H7 (cell line): Measurements from ENCODE around the gene H2AZ2. TPM values are rescaled to one million over a fixed set of nuclear protein-coding genes. Genes with fewer than 3 reads are reported as not detected.
"Not testable (repeated sequence)": the region's sequence is repeated elsewhere in the genome, so short reads cannot be mapped to it uniquely, and the experiment has no call there.

Experiments used
- DNase-seq: peaks from one replicate; pipeline ENCODE4 v3.0.0; 2012
- H3K27me3 ChIP-seq: 2 replicates; pipeline ENCODE4 v1.6.0; 2011; ENCODE audit warnings: mild to moderate bottlenecking, low read length; ENCODE audit not compliant: control insufficient read depth, insufficient read depth
- H3K36me3 ChIP-seq: replicated peaks from 2 replicates; pipeline ENCODE4 v1.5.1; 2011; ENCODE audit warnings: low read length; ENCODE audit not compliant: control insufficient read depth, insufficient read depth
- H3K4me3 ChIP-seq: 2 replicates; pipeline ENCODE4 v1.5.1; 2011; ENCODE audit warnings: low read depth, mild to moderate bottlenecking, control low read depth, low read length, moderate library complexity; ENCODE audit not compliant: insufficient read depth
- total RNA-seq: library from RNA; depleted of rRNA; stranded (reverse); fragments of >200 nt; shearing (Covaris generic); gene quantifications from 2 replicates; pipeline ENCODE4 v1.2.3, GENCODE V29; 2014; rRNA removed

H2AZ2 gene
- total RNA-seq, 1 experiment from 2014 or later = 184 TPM

DNA sequence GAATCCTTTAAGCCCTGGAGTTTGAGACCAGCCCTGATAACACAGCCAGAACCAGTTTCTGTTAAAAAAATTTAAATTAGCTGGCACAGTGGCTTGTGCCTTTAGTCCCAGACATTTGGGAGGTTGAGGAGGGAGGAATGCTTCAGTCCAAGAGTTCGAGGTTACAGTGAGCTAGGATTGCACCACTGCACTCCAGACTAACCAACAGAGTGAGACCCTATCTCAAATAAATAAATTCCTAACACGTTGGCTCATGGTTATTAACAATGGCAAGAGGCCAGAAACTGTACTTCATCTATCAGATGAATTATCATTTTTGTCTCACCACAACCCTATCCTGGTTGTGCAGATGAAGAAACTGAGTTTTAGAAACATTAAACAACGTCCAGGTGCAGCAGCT lies 53.6 kb downstream of the H2AZ2 start:
- Histone ChIP-seq H3K36me3 (peaks cover 12% of the 10 kb centered on the region), H3K27me3 (no peaks in the 10 kb centered on the region), H3K4me3 (no peak overlapping the region)
- no peak for DNase-seq

DNA sequence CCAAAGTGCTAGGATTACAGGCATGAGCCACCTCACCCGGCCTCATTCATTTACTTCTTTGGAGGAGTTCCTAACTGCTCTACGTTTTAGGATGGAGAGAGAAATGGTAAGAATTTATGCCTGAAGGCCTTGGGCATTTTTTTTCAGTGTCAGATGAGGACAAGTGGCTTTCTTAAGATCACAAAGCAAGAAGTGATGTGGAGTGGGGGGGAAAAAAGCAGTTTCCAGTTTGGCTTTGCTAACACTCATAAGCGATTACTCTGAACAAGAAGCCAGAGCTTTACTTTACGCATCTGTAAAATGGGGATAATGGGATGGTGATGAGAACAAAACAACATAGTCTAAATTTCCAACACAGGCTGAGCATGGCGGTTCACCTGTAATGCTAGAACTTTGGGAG lies 54.0 kb downstream of the H2AZ2 start:
- Histone ChIP-seq H3K4me3 (no peak overlapping the region), H3K36me3 (peaks cover 11% of the 10 kb centered on the region), H3K27me3 (no peaks in the 10 kb centered on the region)
- DNase-seq = no peak

DNA sequence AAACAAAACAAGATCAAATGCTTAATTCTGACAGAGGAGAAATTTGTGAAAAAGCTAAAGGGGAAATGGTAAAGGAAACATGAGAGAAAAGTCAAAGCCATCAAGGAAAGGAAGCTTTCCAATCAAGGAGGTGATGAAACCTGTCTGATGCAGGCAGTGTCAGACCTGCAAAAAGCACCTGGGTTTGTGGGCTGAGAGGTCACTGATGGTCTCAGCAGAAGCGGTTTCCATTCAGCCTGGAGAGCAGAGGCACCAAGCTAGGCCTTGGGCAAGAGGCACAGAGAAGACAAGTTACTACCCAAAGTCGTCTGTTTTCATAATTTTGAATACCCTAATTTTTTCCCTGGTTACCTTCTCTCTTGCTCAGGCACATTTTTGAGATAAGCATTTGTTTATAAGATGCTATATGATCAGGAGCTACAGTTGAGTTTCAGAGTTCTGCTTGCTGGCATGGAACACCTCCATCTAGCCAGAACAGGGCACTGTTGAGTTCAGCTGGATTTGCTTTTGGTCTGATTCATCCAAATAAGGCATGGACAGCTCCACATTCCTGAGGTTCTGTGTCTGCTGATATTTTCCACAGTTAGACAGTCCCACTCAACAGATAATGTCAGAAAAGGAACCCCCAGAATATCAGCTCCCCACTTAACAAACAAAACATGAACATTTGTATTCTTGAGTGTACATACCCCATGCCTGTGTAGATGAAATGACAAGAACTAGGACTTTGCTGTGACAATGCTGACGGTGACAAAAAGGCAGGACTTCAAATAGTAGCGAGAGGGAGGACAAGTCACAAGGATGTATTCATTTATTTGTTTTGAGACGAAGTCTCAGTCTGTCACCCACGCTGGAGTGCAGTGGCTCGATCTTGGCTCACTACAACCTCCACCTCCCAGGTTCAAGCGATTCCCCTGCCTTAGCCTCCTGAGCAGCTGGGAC lies 56.3 kb downstream of the H2AZ2 start:
- no peaks in the 10 kb centered on the region for H3K36me3 ChIP-seq
- H3K4me3 ChIP-seq = no peak overlapping the region
- no peak for DNase-seq
- H3K27me3 ChIP-seq = no peaks in the 10 kb centered on the region

DNA sequence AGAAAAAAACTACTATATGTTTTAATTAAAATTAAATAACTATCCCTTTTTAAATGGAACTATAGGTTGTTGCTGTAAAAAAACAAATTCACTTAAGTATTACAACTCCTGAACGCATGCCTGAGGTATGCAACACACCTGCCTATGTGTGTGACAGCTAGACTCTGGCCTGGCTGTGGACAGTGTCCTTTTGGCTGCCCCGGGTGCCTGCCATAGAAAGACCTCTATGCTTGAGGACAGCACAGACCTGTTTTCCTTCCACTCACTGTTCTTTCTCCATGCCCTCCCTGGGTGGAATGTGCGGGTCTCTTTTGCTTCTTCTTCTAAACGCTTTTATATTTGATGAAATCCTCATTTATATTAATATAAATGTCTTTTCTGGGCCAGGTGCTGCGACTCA lies 57.9 kb downstream of the H2AZ2 start:
- no peak for DNase-seq
- no peaks in the 10 kb centered on the region for H3K27me3 ChIP-seq
- H3K36me3 ChIP-seq = no peaks in the 10 kb centered on the region
- H3K4me3 ChIP-seq = no peak overlapping the region

DNA sequence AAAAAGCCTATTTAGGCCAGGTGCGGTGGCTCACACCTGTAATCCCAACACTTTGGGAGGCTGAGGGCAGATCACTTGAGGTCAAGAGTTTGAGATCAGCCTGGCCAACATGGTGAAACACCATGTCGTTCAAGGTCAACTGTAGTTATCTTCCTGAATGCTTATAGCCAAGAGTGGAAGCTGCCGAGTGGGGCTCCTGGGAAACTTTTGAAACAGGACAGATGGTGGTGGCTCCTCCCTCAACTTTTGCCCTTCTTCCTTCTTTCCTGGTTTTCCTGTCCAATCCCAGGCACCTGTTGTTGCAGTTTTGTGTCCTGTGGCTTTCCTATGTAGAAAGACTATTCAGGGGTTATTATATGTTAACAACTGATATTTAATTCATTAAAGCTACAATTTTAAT lies 60.1 kb downstream of the H2AZ2 start:
- no peak overlapping the region for H3K4me3 ChIP-seq
- no peaks in the 10 kb centered on the region for H3K27me3 ChIP-seq
- DNase-seq = no peak
- H3K36me3 ChIP-seq = no peaks in the 10 kb centered on the region

DNA sequence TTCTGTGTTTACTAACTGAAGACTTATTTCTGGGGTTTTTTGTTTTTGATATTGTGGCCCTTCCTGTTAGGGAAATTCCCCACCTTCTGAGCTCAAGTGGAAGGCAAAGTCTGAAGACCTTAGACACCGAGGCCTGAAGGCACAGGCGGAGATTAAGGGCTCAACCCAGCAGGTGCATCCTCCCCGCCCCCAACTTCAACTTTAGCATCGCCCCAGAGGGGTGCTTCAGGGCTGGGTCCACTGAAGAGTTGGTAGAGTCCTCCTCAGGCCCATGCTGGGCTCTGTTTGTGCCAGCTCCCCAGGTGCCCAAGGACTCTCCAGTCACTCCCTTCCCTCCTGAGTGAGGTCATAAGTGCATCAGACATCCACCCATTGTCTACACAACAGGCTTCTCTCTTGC lies 60.8 kb downstream of the H2AZ2 start:
- DNase-seq = peak; percentile 52
- Histone ChIP-seq H3K36me3 (no peaks in the 10 kb centered on the region), H3K27me3 (no peaks in the 10 kb centered on the region), H3K4me3 (no peak overlapping the region)

DNA sequence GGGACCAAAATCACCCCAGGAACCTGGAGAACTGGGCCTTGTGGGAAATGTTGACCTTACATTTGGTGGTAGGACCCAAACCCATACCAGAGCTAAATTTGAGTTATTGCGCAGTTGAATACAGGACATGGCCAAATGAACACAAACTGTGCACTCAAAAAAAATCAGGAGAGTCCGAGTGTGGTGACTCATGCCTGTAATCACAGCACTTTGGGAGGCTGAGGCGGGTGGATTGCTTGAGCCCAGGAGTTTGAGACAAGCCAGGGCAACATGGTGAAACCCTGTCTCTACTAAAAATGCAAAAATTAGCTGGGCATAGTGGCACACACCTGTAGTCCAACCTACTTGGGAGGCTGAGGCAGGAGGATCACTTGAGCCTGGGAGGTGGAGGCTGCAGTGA lies 62.7 kb downstream of the H2AZ2 start:
- not testable (repeated sequence) for H3K27me3 ChIP-seq, H3K4me3 ChIP-seq, DNase-seq, H3K36me3 ChIP-seq

DNA sequence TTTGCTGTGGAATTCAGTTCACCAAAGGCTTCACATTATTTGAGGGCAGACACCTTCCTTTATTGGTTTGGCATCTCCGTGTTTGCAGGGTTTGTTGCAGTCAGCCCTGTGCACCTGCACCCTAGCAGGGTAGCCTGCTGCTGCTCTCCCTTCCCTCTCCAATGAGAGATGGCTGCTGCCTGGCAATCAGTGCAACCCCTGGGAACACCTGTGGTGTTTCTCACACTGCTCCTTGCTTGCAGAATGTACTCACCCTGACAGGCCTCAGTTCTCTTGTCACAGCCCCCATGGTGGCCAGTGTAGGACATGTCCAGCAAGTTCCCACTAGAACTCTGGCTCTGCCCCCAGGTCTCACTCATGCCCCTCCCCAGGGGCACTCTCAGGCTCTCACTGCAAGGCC lies 63.5 kb downstream of the H2AZ2 start:
- H3K4me3 ChIP-seq = no peak overlapping the region
- no peaks in the 10 kb centered on the region for H3K27me3 ChIP-seq
- H3K36me3 ChIP-seq = no peaks in the 10 kb centered on the region
- DNase-seq = no peak

DNA sequence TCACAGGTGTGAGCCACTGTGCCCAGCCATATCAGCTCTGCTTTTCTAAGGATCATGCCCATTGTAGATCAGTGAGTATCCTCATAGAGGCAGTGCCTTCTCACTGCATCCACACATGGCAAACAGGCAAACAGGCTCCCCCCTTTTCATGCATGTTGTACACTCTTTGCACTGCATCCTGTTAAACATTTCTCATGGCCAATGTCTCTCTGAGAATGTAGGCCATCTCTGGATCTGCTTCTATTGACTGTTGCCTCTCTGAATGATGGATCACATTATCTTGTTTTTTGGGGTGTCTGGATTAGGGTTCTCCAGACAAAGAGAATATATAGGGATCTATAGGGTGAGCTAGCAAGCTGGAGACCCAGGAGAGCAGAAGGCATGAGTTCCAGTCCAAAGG lies 64.5 kb downstream of the H2AZ2 start:
- Histone ChIP-seq H3K4me3 (no peak overlapping the region), H3K36me3 (no peaks in the 10 kb centered on the region), H3K27me3 (no peaks in the 10 kb centered on the region)
- no peak for DNase-seq

DNA sequence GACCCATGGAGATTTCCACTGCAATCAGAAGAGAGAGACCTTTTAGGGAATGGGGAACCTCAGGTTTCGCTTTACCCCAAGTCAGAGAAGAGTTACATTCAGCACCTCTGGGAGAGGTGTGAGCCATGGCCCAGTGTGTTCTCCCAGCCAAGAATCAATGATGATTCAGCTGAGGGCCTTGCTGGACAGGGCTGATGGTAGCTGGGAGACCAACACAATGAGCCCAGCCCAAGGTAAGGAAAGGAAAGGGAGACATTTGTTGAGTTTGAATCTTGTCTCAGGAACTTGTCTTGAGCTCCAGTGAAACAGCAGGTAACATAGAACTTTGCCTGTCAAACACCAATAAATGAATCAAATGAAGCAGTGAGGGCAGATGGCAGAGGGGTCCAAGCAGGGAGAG lies 65.4 kb downstream of the H2AZ2 start:
- Histone ChIP-seq H3K4me3 (no peak overlapping the region), H3K27me3 (no peaks in the 10 kb centered on the region), H3K36me3 (no peaks in the 10 kb centered on the region)
- DNase-seq = no peak

Other genes with a start within 250 kb of the H2AZ2 start
- gene OGDH, start 241.5 kb downstream of the H2AZ2 start, total RNA-seq = 63.1 and 71.3 TPM in 2 replicates
- 16.6 and 17.9 TPM in 2 replicates for gene ZMIZ2, start 99.2 kb downstream of the H2AZ2 start, total RNA-seq
- 3,731 and 4,122 TPM in 2 replicates for gene PPIA, start 51.4 kb downstream of the H2AZ2 start, total RNA-seq
- 7.7 and 9.3 TPM in 2 replicates for gene PURB, start 37.4 kb upstream of the H2AZ2 start, total RNA-seq
- not detected in 2 replicates for gene MYO1G, start 130.9 kb upstream of the H2AZ2 start, total RNA-seq
- 42.4 and 43.9 TPM in 2 replicates for gene CCM2, start 152.1 kb upstream of the H2AZ2 start, total RNA-seq
- gene NACAD, start 240.9 kb upstream of the H2AZ2 start, total RNA-seq = 1.5 and 1.7 TPM in 2 replicates